ENCODE measurements around the gene RDH8.

Gene RDH8

GRCh38 chr19:10036601-10037071, 23.4 kb downstream of the RDH8 start:
- H3K36me3 ChIP-seq (ENCODE audit: insufficient read depth, low read length), result no peaks in the 10 kb centered on the region
- H3K4me1 ChIP-seq (ENCODE audit: control insufficient read depth, insufficient read depth, low read length, unreplicated experiment), result no peaks in the 10 kb centered on the region
- no peak overlapping the region for H3K27ac ChIP-seq (ENCODE audit: low read depth, low read length)
- peaks cover 51% of the 10 kb centered on the region for H3K27me3 ChIP-seq (ENCODE audit: insufficient read depth, low read length)
- H3K79me2 ChIP-seq (ENCODE audit: control insufficient read depth, insufficient read depth, low read length, unreplicated experiment), result no peaks in the 10 kb centered on the region
- no peak overlapping the region for H2AFZ ChIP-seq (ENCODE audit: low read length, unreplicated experiment)
- H3K4me3 ChIP-seq (ENCODE audit: low read depth, low read length), result no peak overlapping the region

- Histone ChIP-seq H2AFZ (ENCODE audit: low read length, unreplicated experiment) (no peak overlapping the region), H3K36me3 (ENCODE audit: insufficient read depth, low read length) (no peaks in the 10 kb centered on the region), H3K79me2 (ENCODE audit: control insufficient read depth, insufficient read depth, low read length, unreplicated experiment) (no peaks in the 10 kb centered on the region), H3K27me3 (ENCODE audit: insufficient read depth, low read length) (peaks cover 46% of the 10 kb centered on the region), H3K4me3 (ENCODE audit: low read depth, low read length) (no peak overlapping the region), H3K4me1 (ENCODE audit: control insufficient read depth, insufficient read depth, low read length, unreplicated experiment) (no peaks in the 10 kb centered on the region), H3K27ac (ENCODE audit: low read depth, low read length) (no peak overlapping the region)
Observed at GRCh38 chr19:10037367-10037766, 24.1 kb downstream of the RDH8 start.

GRCh38 chr19:10037809-10038208, 24.5 kb downstream of the RDH8 start:
- Histone ChIP-seq H3K4me1 (ENCODE audit: control insufficient read depth, insufficient read depth, low read length, unreplicated experiment) (no peaks in the 10 kb centered on the region), H3K27ac (ENCODE audit: low read depth, low read length) (no peak overlapping the region), H3K36me3 (ENCODE audit: insufficient read depth, low read length) (no peaks in the 10 kb centered on the region), H2AFZ (ENCODE audit: low read length, unreplicated experiment) (no peak overlapping the region), H3K4me3 (ENCODE audit: low read depth, low read length) (no peak overlapping the region), H3K79me2 (ENCODE audit: control insufficient read depth, insufficient read depth, low read length, unreplicated experiment) (no peaks in the 10 kb centered on the region), H3K27me3 (ENCODE audit: insufficient read depth, low read length) (peaks cover 42% of the 10 kb centered on the region)

- Histone ChIP-seq H3K4me3 (ENCODE audit: low read depth, low read length) (no peak overlapping the region), H3K27me3 (ENCODE audit: insufficient read depth, low read length) (0 out of 2 replicates have a peak, but pooled peaks cover 6% of the 10 kb centered on the region), H3K36me3 (ENCODE audit: insufficient read depth, low read length) (no peaks in the 10 kb centered on the region), H3K79me2 (ENCODE audit: control insufficient read depth, insufficient read depth, low read length, unreplicated experiment) (no peaks in the 10 kb centered on the region), H2AFZ (ENCODE audit: low read length, unreplicated experiment) (no peak overlapping the region), H3K27ac (ENCODE audit: low read depth, low read length) (no peak overlapping the region), H3K4me1 (ENCODE audit: control insufficient read depth, insufficient read depth, low read length, unreplicated experiment) (no peaks in the 10 kb centered on the region)
Observed at GRCh38 chr19:10043286-10043927, 30.1 kb downstream of the RDH8 start.

- Histone ChIP-seq H3K4me3 (ENCODE audit: low read depth, low read length) (no peak overlapping the region), H3K36me3 (ENCODE audit: insufficient read depth, low read length) (no peaks in the 10 kb centered on the region), H2AFZ (ENCODE audit: low read length, unreplicated experiment) (no peak overlapping the region), H3K27ac (ENCODE audit: low read depth, low read length) (no peak overlapping the region), H3K4me1 (ENCODE audit: control insufficient read depth, insufficient read depth, low read length, unreplicated experiment) (no peaks in the 10 kb centered on the region), H3K79me2 (ENCODE audit: control insufficient read depth, insufficient read depth, low read length, unreplicated experiment) (no peaks in the 10 kb centered on the region), H3K27me3 (ENCODE audit: insufficient read depth, low read length) (no peaks in the 10 kb centered on the region)
Observed at GRCh38 chr19:10044390-10044789, 31.1 kb downstream of the RDH8 start.

GRCh38 chr19:10045371-10045770, 32.1 kb downstream of the RDH8 start:
- H3K79me2 ChIP-seq (ENCODE audit: control insufficient read depth, insufficient read depth, low read length, unreplicated experiment), result no peaks in the 10 kb centered on the region
- no peak overlapping the region for H3K27ac ChIP-seq (ENCODE audit: low read depth, low read length)
- H3K36me3 ChIP-seq (ENCODE audit: insufficient read depth, low read length), result no peaks in the 10 kb centered on the region
- H3K4me1 ChIP-seq (ENCODE audit: control insufficient read depth, insufficient read depth, low read length, unreplicated experiment), result no peaks in the 10 kb centered on the region
- H3K4me3 ChIP-seq (ENCODE audit: low read depth, low read length), result no peak overlapping the region
- H2AFZ ChIP-seq (ENCODE audit: low read length, unreplicated experiment), result no peak overlapping the region
- no peaks in the 10 kb centered on the region for H3K27me3 ChIP-seq (ENCODE audit: insufficient read depth, low read length)

- no peaks in the 10 kb centered on the region for H3K79me2 ChIP-seq (ENCODE audit: control insufficient read depth, insufficient read depth, low read length, unreplicated experiment)
- no peak overlapping the region for H3K4me3 ChIP-seq (ENCODE audit: low read depth, low read length)
- H3K36me3 ChIP-seq (ENCODE audit: insufficient read depth, low read length), result no peaks in the 10 kb centered on the region
- H3K27ac ChIP-seq (ENCODE audit: low read depth, low read length), result no peak overlapping the region
- H3K4me1 ChIP-seq (ENCODE audit: control insufficient read depth, insufficient read depth, low read length, unreplicated experiment), result no peaks in the 10 kb centered on the region
- no peak overlapping the region for H2AFZ ChIP-seq (ENCODE audit: low read length, unreplicated experiment)
- no peaks in the 10 kb centered on the region for H3K27me3 ChIP-seq (ENCODE audit: insufficient read depth, low read length)
Observed at GRCh38 chr19:10049626-10050025, 36.3 kb downstream of the RDH8 start.

- no peak overlapping the region for H3K4me3 ChIP-seq (ENCODE audit: low read depth, low read length)
- H3K36me3 ChIP-seq (ENCODE audit: insufficient read depth, low read length), result no peaks in the 10 kb centered on the region
- H3K4me1 ChIP-seq (ENCODE audit: control insufficient read depth, insufficient read depth, low read length, unreplicated experiment), result no peaks in the 10 kb centered on the region
- H3K79me2 ChIP-seq (ENCODE audit: control insufficient read depth, insufficient read depth, low read length, unreplicated experiment), result no peaks in the 10 kb centered on the region
- H2AFZ ChIP-seq (ENCODE audit: low read length, unreplicated experiment), result no peak overlapping the region
- H3K27ac ChIP-seq (ENCODE audit: low read depth, low read length), result no peak overlapping the region
- 0 out of 2 replicates have a peak, but pooled peaks cover 2% of the 10 kb centered on the region for H3K27me3 ChIP-seq (ENCODE audit: insufficient read depth, low read length)
Observed at GRCh38 chr19:10052602-10053360, 39.5 kb downstream of the RDH8 start.

- H3K27ac ChIP-seq (ENCODE audit: low read depth, low read length), result no peak overlapping the region
- H3K4me3 ChIP-seq (ENCODE audit: low read depth, low read length), result no peak overlapping the region
- peaks cover 12% of the 10 kb centered on the region; the same call in 1 of the 2 replicates for H3K27me3 ChIP-seq (ENCODE audit: insufficient read depth, low read length)
- no peaks in the 10 kb centered on the region for H3K36me3 ChIP-seq (ENCODE audit: insufficient read depth, low read length)
- no peaks in the 10 kb centered on the region for H3K4me1 ChIP-seq (ENCODE audit: control insufficient read depth, insufficient read depth, low read length, unreplicated experiment)
- no peak overlapping the region for H2AFZ ChIP-seq (ENCODE audit: low read length, unreplicated experiment)
- no peaks in the 10 kb centered on the region for H3K79me2 ChIP-seq (ENCODE audit: control insufficient read depth, insufficient read depth, low read length, unreplicated experiment)
Observed at GRCh38 chr19:10061717-10062310, 48.5 kb downstream of the RDH8 start.

- Histone ChIP-seq H3K27ac (ENCODE audit: low read depth, low read length) (no peak overlapping the region), H3K4me1 (ENCODE audit: control insufficient read depth, insufficient read depth, low read length, unreplicated experiment) (no peaks in the 10 kb centered on the region), H3K79me2 (ENCODE audit: control insufficient read depth, insufficient read depth, low read length, unreplicated experiment) (no peaks in the 10 kb centered on the region), H3K36me3 (ENCODE audit: insufficient read depth, low read length) (no peaks in the 10 kb centered on the region), H3K27me3 (ENCODE audit: insufficient read depth, low read length) (no peaks in the 10 kb centered on the region), H3K4me3 (ENCODE audit: low read depth, low read length) (no peak overlapping the region), H2AFZ (ENCODE audit: low read length, unreplicated experiment) (no peak overlapping the region)
Observed at GRCh38 chr19:10068205-10068604, 54.9 kb downstream of the RDH8 start.
